ENCODE data around the gene ZNF678.

The ZNF678 gene

DNA sequence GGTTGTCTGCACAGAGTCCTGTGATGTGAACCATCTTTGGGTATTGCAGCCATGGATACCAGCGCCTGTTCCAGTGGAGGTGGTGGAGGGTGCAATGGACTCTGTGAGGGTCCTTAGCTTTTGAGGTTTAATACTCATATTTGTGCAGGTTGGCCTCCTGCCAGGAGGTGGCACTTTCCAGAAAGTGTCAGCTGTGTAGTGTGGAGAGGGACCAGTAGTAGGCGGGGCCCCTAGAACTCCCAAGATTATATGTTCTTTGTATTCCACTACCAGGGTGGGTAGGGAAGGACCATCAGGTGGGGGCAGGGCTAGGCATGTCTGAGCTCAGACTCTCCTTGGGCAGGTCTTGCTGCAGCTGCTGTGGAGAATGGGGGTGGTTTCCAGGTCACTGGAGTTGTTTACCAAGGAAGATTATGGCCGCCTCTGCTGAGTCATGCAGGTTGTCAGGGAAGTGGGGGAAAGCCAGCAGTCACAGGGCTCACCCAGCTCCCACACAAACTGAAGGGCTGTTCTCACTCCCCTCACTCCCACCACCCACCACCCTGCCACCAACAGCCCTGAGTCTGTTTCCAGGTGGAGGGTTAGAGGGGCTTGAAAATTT is 31.2 kb upstream of the ZNF678 start:
- no peaks in the 10 kb centered on the region for H3K79me2 ChIP-seq (ENCODE audit: low read length)
- no peak overlapping the region for H3K27ac ChIP-seq (ENCODE audit: low read length)
- no peak overlapping the region for H3K4me2 ChIP-seq (ENCODE audit: low read length)
- H3K27me3 ChIP-seq (ENCODE audit: low read depth, low read length): no peaks in the 10 kb centered on the region
- no peaks in the 10 kb centered on the region for H3K4me1 ChIP-seq (ENCODE audit: low read length)
- no peak overlapping the region for H2AFZ ChIP-seq (ENCODE audit: low read depth, low read length)
- no peaks in the 10 kb centered on the region for H3K36me3 ChIP-seq (replicated peaks; ENCODE audit: low read depth, low read length)
- no peak overlapping the region for H3K9ac ChIP-seq (ENCODE audit: low read length)
- no peak for TF ChIP-seq EZH2phosphoT487 (IDR thresholded peaks at IDR 0.05; ENCODE audit: low read depth)
- H3K4me3 ChIP-seq (ENCODE audit: low read length): no peak overlapping the region
- H4K20me1 ChIP-seq (ENCODE audit: insufficient read depth, low read length): no peaks in the 10 kb centered on the region
- no peaks in the 10 kb centered on the region for H3K9me3 ChIP-seq (ENCODE audit: insufficient read depth, low read length)

DNA sequence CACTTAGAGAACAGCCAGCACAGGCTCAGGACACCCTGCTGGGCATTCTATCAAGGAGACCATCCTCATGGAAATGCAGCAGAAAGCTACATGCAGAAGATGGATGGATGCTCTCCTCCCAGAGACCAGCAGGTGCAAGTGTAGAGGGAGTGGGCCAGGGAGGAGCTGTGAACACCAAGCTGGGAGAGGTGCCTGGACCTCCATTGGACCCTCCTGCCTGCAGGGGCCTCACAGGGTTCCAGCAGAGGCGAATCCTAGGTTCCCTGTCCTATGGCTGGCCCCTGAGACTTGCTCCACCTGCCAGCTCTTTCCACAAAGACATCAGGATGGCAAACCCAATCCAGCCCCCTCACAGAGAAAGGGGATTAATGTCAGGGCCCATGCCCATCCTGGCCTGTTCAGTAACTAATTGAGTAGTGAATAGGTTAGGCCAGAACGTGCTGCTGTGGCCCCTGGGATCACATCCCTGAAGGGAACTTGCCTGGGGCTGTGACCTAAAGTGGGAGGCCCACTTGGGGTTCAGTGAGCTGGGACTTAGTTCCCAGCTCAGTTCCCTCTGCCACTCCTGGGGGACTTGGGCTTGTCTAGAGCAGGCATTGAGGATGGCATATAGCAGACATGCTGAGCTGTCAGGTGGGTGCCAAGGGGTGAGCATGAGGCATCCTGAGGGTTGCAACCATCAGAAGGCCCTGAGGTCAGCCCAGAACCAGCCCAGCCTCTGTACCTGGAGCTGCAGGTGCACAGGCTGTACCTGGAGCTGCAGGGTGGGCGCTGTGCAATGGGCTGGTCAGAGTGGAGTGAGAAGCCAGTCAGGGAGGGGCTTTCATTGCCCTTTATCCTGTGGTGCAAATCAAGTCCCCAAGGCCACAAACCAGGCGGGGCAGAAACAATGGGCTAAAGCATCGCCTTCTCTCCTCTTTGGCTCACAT is 22.9 kb upstream of the ZNF678 start:
- H3K4me2 ChIP-seq (ENCODE audit: low read length): no peak overlapping the region
- H4K20me1 ChIP-seq (ENCODE audit: insufficient read depth, low read length): no peaks in the 10 kb centered on the region
- no peaks in the 10 kb centered on the region for H3K79me2 ChIP-seq (ENCODE audit: low read length)
- TF ChIP-seq, protein P1, sequence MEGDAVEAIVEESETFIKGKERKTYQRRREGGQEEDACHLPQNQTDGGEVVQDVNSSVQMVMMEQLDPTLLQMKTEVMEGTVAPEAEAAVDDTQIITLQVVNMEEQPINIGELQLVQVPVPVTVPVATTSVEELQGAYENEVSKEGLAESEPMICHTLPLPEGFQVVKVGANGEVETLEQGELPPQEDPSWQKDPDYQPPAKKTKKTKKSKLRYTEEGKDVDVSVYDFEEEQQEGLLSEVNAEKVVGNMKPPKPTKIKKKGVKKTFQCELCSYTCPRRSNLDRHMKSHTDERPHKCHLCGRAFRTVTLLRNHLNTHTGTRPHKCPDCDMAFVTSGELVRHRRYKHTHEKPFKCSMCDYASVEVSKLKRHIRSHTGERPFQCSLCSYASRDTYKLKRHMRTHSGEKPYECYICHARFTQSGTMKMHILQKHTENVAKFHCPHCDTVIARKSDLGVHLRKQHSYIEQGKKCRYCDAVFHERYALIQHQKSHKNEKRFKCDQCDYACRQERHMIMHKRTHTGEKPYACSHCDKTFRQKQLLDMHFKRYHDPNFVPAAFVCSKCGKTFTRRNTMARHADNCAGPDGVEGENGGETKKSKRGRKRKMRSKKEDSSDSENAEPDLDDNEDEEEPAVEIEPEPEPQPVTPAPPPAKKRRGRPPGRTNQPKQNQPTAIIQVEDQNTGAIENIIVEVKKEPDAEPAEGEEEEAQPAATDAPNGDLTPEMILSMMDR (IDR thresholded peaks at IDR 0.05; ENCODE audit: low read depth, low read length): no peak
- no peak for TF ChIP-seq EZH2phosphoT487 (IDR thresholded peaks at IDR 0.05; ENCODE audit: low read depth)
- H3K9ac ChIP-seq (ENCODE audit: low read length): no peak overlapping the region
- H3K4me3 ChIP-seq (ENCODE audit: low read length): no peak overlapping the region
- no peaks in the 10 kb centered on the region for H3K27me3 ChIP-seq (ENCODE audit: low read depth, low read length)
- H2AFZ ChIP-seq (ENCODE audit: low read depth, low read length): no peak overlapping the region
- no peaks in the 10 kb centered on the region for H3K4me1 ChIP-seq (ENCODE audit: low read length)
- H3K36me3 ChIP-seq (replicated peaks; ENCODE audit: low read depth, low read length): no peaks in the 10 kb centered on the region
- H3K27ac ChIP-seq (ENCODE audit: low read length): no peak overlapping the region
- no peaks in the 10 kb centered on the region for H3K9me3 ChIP-seq (ENCODE audit: insufficient read depth, low read length)

DNA sequence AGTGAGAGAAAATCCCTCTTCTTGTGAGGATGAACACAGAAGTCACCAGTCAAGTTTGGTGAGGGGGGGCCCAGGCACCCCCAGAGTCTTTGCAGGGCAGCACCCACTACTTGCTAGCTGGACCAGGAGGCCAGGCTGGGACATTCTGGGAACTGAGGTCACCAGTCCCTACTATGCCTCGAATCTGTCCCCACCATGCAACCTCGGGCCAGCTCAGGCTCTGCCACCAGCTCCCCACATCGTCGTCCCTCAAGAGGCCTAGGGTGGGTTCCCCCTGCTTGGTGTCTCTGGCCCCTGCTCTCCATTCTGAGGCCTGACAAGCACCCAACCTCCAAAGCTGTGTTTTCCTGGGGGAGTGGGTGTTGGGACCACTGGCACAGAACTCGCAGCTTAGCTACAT is 22.2 kb upstream of the ZNF678 start:
- H3K9me3 ChIP-seq (ENCODE audit: insufficient read depth, low read length): no peaks in the 10 kb centered on the region
- no peak overlapping the region for H3K27ac ChIP-seq (ENCODE audit: low read length)
- no peak overlapping the region for H2AFZ ChIP-seq (ENCODE audit: low read depth, low read length)
- no peaks in the 10 kb centered on the region for H3K27me3 ChIP-seq (ENCODE audit: low read depth, low read length)
- no peak for TF ChIP-seq EZH2phosphoT487 (IDR thresholded peaks at IDR 0.05; ENCODE audit: low read depth)
- TF ChIP-seq, protein P1 (IDR thresholded peaks at IDR 0.05; ENCODE audit: low read depth, low read length): no peak
- H3K9ac ChIP-seq (ENCODE audit: low read length): no peak overlapping the region
- no peak overlapping the region for H3K4me3 ChIP-seq (ENCODE audit: low read length)
- no peaks in the 10 kb centered on the region for H3K79me2 ChIP-seq (ENCODE audit: low read length)
- no peaks in the 10 kb centered on the region for H3K36me3 ChIP-seq (replicated peaks; ENCODE audit: low read depth, low read length)
- no peaks in the 10 kb centered on the region for H4K20me1 ChIP-seq (ENCODE audit: insufficient read depth, low read length)
- no peaks in the 10 kb centered on the region for H3K4me1 ChIP-seq (ENCODE audit: low read length)
- H3K4me2 ChIP-seq (ENCODE audit: low read length): no peak overlapping the region

DNA sequence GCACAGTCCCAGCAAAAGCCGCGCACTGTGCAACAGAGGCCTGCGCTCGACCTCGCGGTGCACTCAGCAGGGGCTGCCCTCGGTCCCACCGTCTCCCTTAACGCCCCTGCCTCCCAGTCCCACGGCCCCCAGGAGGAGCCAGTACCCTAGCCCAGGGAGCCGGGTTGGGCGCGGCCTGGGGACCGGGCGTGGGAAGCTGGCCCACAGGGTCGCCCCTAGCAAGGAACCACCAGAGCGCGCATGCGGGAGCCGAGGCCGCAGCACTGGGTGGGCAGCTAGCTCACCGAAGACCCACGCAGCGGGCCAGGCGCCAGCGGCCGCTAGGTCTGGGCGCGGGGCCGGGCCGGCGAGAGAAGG is 21.6 kb upstream of the ZNF678 start:
- Histone ChIP-seq H3K27me3 (ENCODE audit: low read depth, low read length) (no peaks in the 10 kb centered on the region), H3K9me3 (ENCODE audit: insufficient read depth, low read length) (no peaks in the 10 kb centered on the region), H2AFZ (ENCODE audit: low read depth, low read length) (no peak overlapping the region), H3K79me2 (ENCODE audit: low read length) (no peaks in the 10 kb centered on the region), H3K36me3 (replicated peaks; ENCODE audit: low read depth, low read length) (no peaks in the 10 kb centered on the region), H3K4me2 (ENCODE audit: low read length) (no peak overlapping the region), H3K9ac (ENCODE audit: low read length) (no peak overlapping the region), H3K4me1 (ENCODE audit: low read length) (no peaks in the 10 kb centered on the region), H3K4me3 (ENCODE audit: low read length) (no peak overlapping the region), H3K27ac (ENCODE audit: low read length) (no peak overlapping the region), H4K20me1 (ENCODE audit: insufficient read depth, low read length) (no peaks in the 10 kb centered on the region)
- TF ChIP-seq, protein P1 (IDR thresholded peaks at IDR 0.05; ENCODE audit: low read depth, low read length): no peak
- no peak for TF ChIP-seq EZH2phosphoT487 (IDR thresholded peaks at IDR 0.05; ENCODE audit: low read depth)

Measured in OCI-LY3 (cell line).